DMS153 (cell line): ENCODE data around the gene KRT83.

Source experiments
- DNase-seq: peaks from one replicate; lab custom pipeline; 2025; lab: John Stamatoyannopoulos, UW

Gene KRT83

DNA sequence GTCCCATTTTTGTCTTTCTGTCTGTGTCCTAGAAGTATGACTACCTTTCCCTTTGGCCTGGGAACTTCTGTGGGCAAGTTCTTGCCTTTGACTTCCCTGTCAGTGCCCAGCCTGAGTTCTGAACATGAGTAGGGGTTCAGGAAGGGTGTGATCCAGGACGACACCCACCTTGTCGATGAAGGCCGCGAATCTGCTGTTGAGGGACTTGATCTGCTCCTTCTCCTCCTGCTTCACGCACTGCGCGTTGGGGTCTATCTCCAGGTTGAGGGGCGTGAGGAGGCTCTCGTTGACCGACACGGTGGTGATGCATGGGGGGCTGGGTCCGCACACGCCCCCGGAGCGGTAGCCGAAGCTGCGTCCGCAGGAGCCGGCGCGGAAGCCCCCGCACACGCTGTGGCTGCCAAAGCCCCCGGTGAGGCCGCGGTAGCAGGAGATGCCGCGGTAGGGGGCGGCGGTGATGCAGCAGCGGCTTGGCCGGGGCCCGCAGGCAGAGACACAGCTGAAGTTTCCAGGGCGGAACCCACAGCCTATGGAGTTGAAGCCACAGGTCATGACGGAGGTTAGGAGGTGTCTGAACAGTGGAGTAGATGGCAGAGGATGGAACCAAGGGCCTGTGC lies at the start of gene KRT83:
Gene KRT83 (minus strand): TSS at position 615 of the 617 bp plus-strand sequence. CDS start 63 bp downstream, at position 552.
- DNase-seq, result no peak

GRCh38 chr12:52369809-52370208 lies 48.6 kb upstream of the KRT83 start:
- no peak for DNase-seq

DNA sequence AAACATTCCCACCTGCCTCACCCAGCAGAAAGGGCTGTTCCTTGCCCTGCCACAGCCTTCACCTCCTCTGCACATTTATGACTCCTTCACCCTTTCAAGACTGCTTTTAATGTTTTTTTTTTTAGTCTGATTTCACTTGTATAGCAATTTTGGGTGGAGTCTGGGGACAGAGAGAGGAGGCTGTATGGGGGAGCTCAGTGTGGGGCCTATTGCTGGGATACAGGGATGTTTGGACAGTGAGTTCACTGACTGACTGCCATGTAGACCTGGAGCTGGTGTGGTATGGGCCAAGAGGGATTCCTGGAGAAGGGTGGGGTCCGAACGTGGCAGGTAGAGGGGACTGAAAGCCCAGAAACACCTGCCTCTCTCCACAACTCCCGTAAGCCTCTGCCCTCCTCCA lies 48.0 kb upstream of the KRT83 start:
- DNase-seq, result no peak

- DNase-seq, result no peak
Observed at GRCh38 chr12:52368508-52368907, 47.3 kb upstream of the KRT83 start.

DNA sequence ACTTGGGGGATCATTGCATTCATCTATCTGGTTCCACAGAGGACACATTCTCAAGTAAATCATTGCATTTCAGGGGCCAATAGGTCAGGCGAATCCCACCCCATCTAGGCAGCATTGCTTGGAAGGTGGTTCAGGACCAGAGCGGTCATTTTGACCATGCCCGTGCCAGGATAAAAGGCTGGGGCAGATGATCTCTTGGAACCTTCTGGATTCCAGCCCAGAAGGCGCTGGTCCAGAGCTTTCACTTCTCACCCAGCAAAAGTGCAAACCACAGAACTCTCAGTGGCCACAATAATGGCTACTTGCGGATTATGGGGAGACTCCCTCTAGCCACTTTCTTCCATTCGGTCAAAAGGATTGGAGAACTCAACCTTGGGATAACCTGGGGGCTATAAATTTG lies 46.7 kb upstream of the KRT83 start:
- DNase-seq, result no peak

DNA sequence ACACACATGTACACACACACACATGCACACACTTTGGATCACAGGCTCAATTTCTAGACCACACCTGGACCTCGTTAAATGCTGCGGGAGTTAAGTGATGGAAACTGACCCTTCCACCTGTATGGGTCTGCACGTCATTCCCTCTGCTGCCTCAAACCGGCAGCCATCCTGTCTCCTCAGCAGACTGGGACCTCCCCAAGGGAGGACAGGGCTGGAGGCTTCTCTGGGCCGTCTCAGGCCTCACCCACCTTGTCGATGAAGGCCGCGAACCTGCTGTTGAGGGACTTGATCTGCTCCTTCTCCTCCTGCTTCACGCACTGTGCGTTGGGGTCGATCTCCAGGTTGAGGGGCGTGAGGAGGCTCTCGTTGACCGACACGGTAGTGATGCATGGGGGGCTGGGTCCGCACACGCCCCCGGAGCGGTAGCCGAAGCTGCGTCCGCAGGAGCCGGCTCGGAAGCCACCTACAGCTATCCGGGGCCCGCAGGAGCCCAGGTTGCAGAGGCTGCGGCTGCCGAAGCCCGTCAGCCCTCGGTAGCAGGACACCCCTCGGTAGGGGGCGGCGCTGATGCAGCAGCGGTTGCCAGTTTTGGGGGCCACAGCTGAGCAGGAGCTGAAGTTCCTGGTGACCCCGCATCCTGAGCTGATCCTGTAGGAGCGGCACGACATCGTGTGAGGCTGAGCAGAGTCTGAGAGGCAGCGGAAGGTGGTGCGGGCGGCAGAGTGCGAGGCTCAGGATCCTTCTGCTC lies 45.7 kb upstream of the KRT83 start, which contains the start of gene KRT85:
Gene KRT85 (minus strand): TSS at position 744 of the 748 bp plus-strand sequence. CDS start 76 bp downstream, at position 668.
- DNase-seq, result no peak

DNA sequence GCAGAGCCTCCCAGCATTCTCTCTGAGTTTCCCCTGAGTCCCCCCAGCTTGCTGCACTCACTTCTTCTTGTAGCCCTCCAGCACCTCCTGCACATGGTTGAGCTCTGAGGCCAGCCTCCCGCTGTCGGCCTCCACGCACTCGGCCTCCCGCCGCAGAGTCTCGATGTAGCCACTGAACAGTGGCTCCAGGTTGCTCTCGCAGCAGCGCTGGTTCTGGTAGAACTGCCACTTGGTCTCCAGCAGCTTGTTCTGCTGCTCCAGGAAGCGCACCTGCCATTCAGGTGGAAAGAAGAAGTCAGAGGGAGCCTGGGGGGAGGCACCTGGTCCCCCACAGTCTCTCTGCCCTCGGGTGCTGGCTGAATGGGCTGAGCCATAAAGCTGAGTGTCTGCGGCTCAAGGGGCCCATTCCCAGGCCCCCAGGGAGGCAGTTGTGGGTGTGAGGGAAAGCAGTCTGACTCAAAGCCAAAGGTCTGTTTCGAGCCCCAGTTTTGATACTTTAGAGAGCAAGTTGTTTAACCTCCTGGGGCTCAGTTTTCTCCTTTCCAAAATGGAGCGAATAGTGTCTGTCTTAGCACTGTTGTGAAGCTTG lies 43.8 kb upstream of the KRT83 start:
- DNase-seq, result no peak

GRCh38 chr12:52364061-52364460 lies 42.9 kb upstream of the KRT83 start:
- DNase-seq, result no peak

DNA sequence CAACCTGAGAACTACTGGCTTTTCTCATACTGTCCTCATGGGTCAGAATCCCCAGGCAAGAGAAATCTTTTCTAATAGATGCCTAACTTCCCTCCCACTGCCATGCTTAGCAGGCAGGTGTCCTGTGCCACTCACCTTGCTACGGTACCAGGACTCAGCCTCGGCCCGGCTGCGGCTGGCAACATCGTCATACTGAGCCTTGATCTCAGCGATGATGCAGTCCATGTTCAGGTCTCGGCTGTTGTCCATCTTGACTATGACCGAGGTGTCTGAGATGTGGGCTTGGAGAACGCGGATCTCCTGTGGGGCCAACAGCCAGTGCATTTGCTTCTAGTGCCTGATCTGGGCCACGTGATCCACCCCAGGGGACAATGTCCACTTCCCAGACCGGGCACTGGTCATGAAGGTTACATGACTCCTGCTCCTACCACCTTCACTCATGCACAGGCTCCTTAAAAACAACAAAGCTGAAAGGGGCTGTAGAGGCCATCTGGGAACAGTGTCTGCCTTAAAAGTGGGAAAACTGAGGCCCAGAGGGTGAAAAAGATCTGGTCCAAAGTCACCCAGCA lies 42.0 kb upstream of the KRT83 start:
- DNase-seq, result no peak

DNA sequence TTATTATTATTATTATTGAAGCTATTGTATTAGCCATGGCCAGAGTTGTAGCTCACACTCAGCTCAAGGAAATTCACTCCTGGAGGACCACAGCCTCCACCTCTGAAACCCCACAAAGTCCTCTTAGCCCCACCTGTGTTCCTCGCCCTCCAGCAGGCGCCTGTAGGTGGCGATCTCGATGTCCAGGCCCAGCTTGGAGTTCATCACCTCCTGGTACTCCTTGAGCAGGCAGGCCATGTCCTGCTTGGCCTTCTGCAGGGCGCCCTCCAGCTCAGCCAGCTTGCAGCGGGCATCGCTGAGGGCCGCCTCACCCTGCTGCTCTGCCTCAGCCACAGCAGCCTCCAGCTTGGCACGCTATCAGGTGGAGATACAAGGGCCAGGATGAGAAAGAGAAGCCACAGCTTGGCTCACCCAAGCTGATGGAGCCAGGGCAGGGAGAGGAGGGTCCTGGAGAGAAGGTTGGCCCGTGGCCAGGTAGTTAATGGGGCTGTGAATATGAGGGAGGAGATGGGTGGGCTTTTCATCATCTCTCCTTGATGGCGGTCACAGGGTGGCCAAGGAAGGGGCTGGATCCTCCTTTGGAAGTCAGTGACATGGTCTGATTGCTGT lies 41.0 kb upstream of the KRT83 start:
- no peak for DNase-seq

DNA sequence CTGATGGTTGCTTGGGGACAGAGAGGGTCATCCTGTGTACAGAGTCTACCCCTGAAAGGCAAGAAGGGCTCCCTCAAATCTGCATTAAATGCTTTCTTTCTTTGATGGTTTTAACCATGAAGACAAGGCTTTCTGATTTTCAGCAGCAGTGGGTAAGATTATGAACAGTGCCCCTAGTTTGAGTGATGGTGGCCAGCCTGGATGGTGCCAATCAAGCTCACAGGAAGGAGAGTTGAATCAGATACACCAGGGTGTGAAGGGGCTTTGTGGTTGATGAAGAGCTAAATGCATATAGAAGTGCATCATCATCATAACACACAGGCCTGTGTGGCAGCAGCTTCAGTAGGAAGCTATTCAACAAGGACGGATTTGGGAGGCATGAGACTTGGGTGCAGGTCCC lies 40.4 kb upstream of the KRT83 start:
- no peak for DNase-seq

GRCh38 chr12:52360663-52361271 lies 39.6 kb upstream of the KRT83 start:
- no peak for DNase-seq

- DNase-seq, result no peak
Observed at GRCh38 chr12:52360106-52360662, 39.0 kb upstream of the KRT83 start.

DNA sequence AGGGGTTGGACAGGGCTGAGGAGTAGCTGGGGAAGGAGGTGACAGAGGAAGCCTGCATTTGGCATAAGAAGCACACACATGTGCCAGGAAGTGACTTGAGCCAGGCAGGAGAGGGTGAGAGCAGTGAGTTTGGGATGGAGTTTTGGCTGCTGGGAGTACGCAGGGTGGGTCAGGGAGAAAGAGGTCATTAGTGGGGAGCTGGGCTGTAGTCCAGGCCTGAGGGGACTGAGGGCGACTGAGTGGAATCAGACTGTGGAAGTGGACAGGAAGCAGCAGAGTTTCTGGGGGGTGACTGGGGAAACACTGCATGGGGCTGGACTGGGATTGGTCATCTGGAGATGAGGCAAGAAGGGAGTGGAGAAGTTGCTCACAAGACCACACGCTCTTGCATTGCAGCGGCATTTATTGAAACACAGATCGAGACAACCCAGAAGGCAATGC lies 38.4 kb upstream of the KRT83 start:
- no peak for DNase-seq

GRCh38 chr12:52358575-52359350 lies 37.6 kb upstream of the KRT83 start:
- no peak for DNase-seq

DNA sequence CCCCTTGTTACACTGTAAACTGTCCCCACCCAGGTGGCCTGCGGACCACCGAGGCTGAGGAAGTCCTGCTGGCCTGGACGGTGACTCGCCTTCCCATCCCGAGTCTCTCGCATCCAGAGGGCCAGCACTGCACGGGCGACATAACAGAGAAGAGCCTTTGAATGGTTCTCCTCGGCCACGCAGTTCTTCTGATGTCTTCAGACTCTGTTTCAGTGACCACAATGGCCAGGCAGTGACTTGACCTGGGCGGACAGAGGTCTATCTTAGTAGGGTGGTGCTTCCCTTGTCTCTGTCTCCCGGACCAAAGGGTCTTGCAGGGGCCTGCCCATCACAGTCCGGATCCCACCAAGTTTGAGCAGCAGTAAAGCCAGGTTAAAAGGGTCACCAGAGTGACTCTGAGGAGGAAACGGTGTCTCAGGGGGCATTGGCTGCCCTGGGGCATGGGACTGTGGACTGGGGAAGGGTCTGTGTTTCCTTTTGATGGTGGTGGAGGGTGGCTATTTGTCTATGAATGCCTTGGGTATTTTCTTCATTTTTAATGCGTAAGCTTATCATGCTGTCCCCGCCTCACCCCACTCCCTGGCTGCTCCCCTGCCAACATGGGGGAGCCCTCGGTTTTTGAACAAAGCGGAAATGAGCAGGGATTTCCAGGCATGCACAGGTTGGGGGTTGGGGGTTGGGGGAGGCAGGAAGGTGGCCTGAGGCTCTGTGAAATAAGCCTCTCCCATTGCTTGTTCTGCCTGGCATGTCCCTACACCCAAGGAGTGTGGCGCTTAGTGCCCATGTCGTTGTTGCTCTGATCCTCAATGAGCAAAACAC lies 35.8 kb upstream of the KRT83 start:
- no peak for DNase-seq

- no peak for DNase-seq
Observed at GRCh38 chr12:52356031-52356761, 35.0 kb upstream of the KRT83 start.

GRCh38 chr12:52355176-52355575 lies 34.0 kb upstream of the KRT83 start:
- no peak for DNase-seq

- DNase-seq, result no peak
Observed at GRCh38 chr12:52354200-52354599, 33.0 kb upstream of the KRT83 start.
